NCI-H1417 treated with DMSO at 0.1 percent for 48 hours (cell line): ENCODE results near the gene RNF180.
"Not testable (repeated sequence)": the region's sequence is repeated elsewhere in the genome, so short reads cannot be mapped to it uniquely, and the experiment has no call there.

Experiments
- DNase-seq: peaks from one replicate; lab custom pipeline; 2025; lab: John Stamatoyannopoulos, UW

The RNF180 gene

GRCh38 chr5:64180661-64181343 is 15.2 kb downstream of the RNF180 start:
- no peak for DNase-seq

- no peak for DNase-seq
Measured at GRCh38 chr5:64181440-64181839, 15.8 kb downstream of the RNF180 start.

GRCh38 chr5:64183956-64184355 is 18.3 kb downstream of the RNF180 start:
- DNase-seq = no peak

GRCh38 chr5:64184832-64185231 is 19.2 kb downstream of the RNF180 start:
- DNase-seq = no peak

GRCh38 chr5:64188776-64189175 is 23.1 kb downstream of the RNF180 start:
- no peak for DNase-seq

GRCh38 chr5:64190562-64191306 is 25.1 kb downstream of the RNF180 start:
- DNase-seq = no peak

GRCh38 chr5:64195981-64196380 is 30.3 kb downstream of the RNF180 start:
- no peak for DNase-seq

- DNase-seq = no peak
Measured at GRCh38 chr5:64199425-64199824, 33.8 kb downstream of the RNF180 start.

GRCh38 chr5:64201996-64202395 is 36.4 kb downstream of the RNF180 start:
- no peak for DNase-seq

GRCh38 chr5:64206653-64207052 is 41.0 kb downstream of the RNF180 start:
- DNase-seq = no peak

- no peak for DNase-seq
Measured at GRCh38 chr5:64207978-64208377, 42.3 kb downstream of the RNF180 start.

- no peak for DNase-seq
Measured at GRCh38 chr5:64209353-64209752, 43.7 kb downstream of the RNF180 start.

- no peak for DNase-seq
Measured at GRCh38 chr5:64210866-64211265, 45.2 kb downstream of the RNF180 start.

GRCh38 chr5:64213011-64213410 is 47.4 kb downstream of the RNF180 start:
- no peak for DNase-seq

- DNase-seq = no peak
Measured at GRCh38 chr5:64213531-64213930, 47.9 kb downstream of the RNF180 start.

GRCh38 chr5:64214132-64214531 is 48.5 kb downstream of the RNF180 start:
- no peak for DNase-seq

- DNase-seq = no peak
Measured at GRCh38 chr5:64221911-64222310, 56.3 kb downstream of the RNF180 start.

- DNase-seq = not testable (repeated sequence)
Measured at GRCh38 chr5:64225286-64225981, 59.8 kb downstream of the RNF180 start.

- not testable (repeated sequence) for DNase-seq
Measured at GRCh38 chr5:64227131-64227537, 61.5 kb downstream of the RNF180 start.

GRCh38 chr5:64229163-64229774 is 63.6 kb downstream of the RNF180 start:
- DNase-seq = peak; percentile 5

- DNase-seq = no peak
Measured at GRCh38 chr5:64260756-64261155, 95.1 kb downstream of the RNF180 start.

GRCh38 chr5:64269164-64269563 is 103.5 kb downstream of the RNF180 start:
- no peak for DNase-seq

- DNase-seq = no peak
Measured at GRCh38 chr5:64273276-64273675, 107.6 kb downstream of the RNF180 start.
